ENCODE measurements around the gene RNF217.

DNA sequence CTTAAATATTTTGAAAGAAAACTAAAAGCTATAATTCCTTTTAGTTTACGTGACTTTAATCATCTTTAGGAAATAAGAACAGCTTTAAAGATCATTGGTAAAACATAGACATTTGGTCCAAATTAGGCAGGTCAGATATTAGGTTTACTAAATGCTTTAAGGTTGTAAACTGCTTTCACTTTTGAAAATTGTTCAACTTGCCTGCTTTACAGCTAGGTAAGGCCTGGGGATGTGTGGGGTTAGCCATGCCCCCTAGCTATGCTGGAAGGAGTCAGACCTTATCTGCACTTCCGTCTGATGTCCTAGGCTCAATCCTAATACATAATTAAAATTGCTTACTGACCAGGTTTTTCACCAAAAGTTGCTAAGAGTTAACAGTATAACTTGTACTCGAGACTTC is 160.8 kb downstream of the RNF217 start:
- no peak for TF ChIP-seq EZH2 (IDR thresholded peaks at IDR 0.05; ENCODE audit: low read depth, low read length, severe bottlenecking)
- TF ChIP-seq, protein P1, sequence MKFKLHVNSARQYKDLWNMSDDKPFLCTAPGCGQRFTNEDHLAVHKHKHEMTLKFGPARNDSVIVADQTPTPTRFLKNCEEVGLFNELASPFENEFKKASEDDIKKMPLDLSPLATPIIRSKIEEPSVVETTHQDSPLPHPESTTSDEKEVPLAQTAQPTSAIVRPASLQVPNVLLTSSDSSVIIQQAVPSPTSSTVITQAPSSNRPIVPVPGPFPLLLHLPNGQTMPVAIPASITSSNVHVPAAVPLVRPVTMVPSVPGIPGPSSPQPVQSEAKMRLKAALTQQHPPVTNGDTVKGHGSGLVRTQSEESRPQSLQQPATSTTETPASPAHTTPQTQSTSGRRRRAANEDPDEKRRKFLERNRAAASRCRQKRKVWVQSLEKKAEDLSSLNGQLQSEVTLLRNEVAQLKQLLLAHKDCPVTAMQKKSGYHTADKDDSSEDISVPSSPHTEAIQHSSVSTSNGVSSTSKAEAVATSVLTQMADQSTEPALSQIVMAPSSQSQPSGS (IDR thresholded peaks at IDR 0.05; ENCODE audit: low read length): no peak
- TF ChIP-seq GABPA (IDR thresholded peaks at IDR 0.05; ENCODE audit: borderline replicate concordance, insufficient read depth, low read length): no peak
- no peak for TF ChIP-seq BACH1 (IDR thresholded peaks at IDR 0.05; ENCODE audit: low read length)
- TF ChIP-seq, protein P2, sequence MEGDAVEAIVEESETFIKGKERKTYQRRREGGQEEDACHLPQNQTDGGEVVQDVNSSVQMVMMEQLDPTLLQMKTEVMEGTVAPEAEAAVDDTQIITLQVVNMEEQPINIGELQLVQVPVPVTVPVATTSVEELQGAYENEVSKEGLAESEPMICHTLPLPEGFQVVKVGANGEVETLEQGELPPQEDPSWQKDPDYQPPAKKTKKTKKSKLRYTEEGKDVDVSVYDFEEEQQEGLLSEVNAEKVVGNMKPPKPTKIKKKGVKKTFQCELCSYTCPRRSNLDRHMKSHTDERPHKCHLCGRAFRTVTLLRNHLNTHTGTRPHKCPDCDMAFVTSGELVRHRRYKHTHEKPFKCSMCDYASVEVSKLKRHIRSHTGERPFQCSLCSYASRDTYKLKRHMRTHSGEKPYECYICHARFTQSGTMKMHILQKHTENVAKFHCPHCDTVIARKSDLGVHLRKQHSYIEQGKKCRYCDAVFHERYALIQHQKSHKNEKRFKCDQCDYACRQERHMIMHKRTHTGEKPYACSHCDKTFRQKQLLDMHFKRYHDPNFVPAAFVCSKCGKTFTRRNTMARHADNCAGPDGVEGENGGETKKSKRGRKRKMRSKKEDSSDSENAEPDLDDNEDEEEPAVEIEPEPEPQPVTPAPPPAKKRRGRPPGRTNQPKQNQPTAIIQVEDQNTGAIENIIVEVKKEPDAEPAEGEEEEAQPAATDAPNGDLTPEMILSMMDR (IDR thresholded peaks at IDR 0.05; ENCODE audit: control extremely low read depth in 1 of 3, insufficient read depth in 1 of 3, low read depth in 1 of 3, low read length in 3 of 3): no peak
- TF ChIP-seq EP300 (IDR thresholded peaks at IDR 0.05; ENCODE audit: borderline replicate concordance in 1 of 2, low read depth in 2 of 2, low read length in 2 of 2): no peak
- TF ChIP-seq HDAC6 (IDR thresholded peaks at IDR 0.05; ENCODE audit: low read depth, low read length): no peak
- no peak for TF ChIP-seq SRF (IDR thresholded peaks at IDR 0.05; ENCODE audit: low read depth, low read length)
- no peak for TF ChIP-seq RFX5 (IDR thresholded peaks at IDR 0.05; ENCODE audit: borderline replicate concordance, low read depth, low read length)
- TF ChIP-seq, protein P3, sequence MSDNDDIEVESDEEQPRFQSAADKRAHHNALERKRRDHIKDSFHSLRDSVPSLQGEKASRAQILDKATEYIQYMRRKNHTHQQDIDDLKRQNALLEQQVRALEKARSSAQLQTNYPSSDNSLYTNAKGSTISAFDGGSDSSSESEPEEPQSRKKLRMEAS (IDR thresholded peaks at IDR 0.05): no peak
- TF ChIP-seq NRF1 (IDR thresholded peaks at IDR 0.05; ENCODE audit: low read depth, low read length): no peak
- no peak for TF ChIP-seq SUZ12 (IDR thresholded peaks at IDR 0.05; ENCODE audit: low read length)
- no peak for TF ChIP-seq HDAC2 (IDR thresholded peaks at IDR 0.05; ENCODE audit: borderline replicate concordance in 1 of 2, low read depth in 2 of 2, low read length in 2 of 2)

All from H1 (cell line).